Measurements from ENCODE around the gene EYA2. TPM values are rescaled to one million over a fixed set of nuclear protein-coding genes. Genes with fewer than 3 reads are reported as not detected.

Gene EYA2
- total RNA-seq, 1 donor from 2014 or later: 9.0 TPM

DNA sequence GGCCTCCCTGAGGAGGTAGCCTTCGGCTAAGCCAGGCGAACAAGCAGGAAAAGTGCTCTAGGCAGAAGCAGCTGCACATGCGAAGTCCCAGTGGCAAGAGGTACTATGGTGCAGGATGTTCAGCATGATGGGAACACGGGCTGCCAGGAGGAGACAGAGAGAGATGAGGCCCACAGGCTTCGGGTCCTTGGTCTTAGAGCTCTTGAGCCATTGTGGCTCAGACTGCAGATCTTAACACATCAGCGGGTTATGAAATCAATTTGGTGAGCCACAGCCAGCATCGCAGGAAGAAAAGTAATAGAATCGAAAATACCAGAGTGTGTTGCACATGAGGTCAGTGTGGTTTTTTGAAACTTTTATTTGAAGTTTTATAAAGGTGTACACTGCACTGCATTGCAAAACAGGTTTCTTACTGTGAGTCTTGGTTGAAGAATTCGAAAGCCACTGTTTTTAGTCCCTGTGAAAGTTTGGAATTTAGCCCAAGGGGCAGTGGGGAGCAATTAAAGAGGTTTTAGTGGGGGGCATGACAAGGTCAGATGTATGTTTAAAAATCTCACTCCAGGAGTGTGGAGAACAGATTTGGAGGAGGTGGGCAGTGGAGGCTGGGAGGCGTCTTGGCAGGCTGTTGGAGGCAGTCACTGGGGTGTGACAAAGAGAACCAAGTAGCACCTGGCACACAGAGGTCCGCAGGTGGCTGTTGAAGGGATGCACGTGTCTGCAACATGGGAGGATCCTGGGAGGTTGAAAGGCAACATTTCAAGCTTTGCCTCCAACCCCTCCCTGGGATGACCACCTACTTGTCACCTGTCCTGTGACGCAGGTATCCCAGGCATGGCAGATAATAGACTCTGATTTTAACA is 69.3 kb downstream of the EYA2 start:
- Mint-ChIP-seq H3K27ac (peak overlapping the region; percentile 47), H3K4me3 (no peak overlapping the region), H3K36me3 (no peaks in the 10 kb centered on the region), H3K4me1 (peaks cover 13% of the 10 kb centered on the region), H3K27me3 (ENCODE audit: low read depth) (no peaks in the 10 kb centered on the region), H3K9me3 (no peaks in the 10 kb centered on the region)
- TF ChIP-seq, protein P1, sequence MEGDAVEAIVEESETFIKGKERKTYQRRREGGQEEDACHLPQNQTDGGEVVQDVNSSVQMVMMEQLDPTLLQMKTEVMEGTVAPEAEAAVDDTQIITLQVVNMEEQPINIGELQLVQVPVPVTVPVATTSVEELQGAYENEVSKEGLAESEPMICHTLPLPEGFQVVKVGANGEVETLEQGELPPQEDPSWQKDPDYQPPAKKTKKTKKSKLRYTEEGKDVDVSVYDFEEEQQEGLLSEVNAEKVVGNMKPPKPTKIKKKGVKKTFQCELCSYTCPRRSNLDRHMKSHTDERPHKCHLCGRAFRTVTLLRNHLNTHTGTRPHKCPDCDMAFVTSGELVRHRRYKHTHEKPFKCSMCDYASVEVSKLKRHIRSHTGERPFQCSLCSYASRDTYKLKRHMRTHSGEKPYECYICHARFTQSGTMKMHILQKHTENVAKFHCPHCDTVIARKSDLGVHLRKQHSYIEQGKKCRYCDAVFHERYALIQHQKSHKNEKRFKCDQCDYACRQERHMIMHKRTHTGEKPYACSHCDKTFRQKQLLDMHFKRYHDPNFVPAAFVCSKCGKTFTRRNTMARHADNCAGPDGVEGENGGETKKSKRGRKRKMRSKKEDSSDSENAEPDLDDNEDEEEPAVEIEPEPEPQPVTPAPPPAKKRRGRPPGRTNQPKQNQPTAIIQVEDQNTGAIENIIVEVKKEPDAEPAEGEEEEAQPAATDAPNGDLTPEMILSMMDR (IDR thresholded peaks at IDR 0.05; ENCODE audit: unreplicated experiment): no peak
- no peak for DNase-seq (ENCODE audit: low spot score in 2 of 2, unreplicated experiment in 2 of 2)

DNA sequence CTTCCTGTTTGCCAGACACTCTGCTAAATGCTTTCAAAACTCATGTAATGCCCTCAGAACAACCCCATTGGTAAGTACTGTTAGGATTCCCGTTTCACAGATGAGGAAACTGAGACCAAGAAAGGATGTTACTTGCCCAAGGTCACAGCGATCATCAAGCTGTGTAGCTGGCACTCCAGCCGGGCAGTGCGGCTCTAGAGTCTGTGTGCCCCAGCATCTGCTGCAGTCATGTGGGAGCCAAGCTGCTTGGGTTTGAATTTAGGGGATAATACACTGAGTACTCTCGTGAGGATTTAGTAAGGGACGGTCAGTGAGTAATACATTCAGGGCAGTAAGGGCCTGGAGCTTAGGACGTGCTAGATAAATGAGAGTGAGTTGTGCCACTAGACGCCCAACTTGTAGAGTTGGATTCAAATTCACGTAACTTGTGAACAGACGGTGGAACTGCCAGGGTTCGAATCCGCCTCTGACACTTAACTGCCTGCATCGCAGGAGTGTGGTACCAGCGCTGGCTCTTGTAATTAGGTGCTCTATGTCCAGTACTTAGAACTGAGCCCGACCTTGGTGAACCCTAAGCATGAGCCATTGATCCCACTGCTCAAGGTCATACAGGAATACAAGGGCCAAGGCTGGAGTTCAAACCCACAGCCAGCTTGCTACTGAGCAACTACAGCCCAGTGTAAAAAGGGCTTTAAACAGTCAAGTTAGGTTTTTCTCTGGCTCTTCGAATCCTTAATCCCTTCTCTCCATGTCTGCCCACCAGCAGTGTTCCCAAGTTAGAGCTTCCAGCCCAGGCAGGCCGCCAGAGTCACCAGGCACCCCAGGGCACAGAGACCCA is 70.2 kb downstream of the EYA2 start:
- Mint-ChIP-seq H3K27me3 (ENCODE audit: low read depth) (no peaks in the 10 kb centered on the region), H3K27ac (no peak overlapping the region), H3K4me3 (no peak overlapping the region), H3K36me3 (no peaks in the 10 kb centered on the region), H3K9me3 (no peaks in the 10 kb centered on the region), H3K4me1 (peaks cover 13% of the 10 kb centered on the region)
- DNase-seq (ENCODE audit: low spot score in 2 of 2, unreplicated experiment in 2 of 2): no peak
- TF ChIP-seq, protein P1 (IDR thresholded peaks at IDR 0.05; ENCODE audit: unreplicated experiment): no peak

DNA sequence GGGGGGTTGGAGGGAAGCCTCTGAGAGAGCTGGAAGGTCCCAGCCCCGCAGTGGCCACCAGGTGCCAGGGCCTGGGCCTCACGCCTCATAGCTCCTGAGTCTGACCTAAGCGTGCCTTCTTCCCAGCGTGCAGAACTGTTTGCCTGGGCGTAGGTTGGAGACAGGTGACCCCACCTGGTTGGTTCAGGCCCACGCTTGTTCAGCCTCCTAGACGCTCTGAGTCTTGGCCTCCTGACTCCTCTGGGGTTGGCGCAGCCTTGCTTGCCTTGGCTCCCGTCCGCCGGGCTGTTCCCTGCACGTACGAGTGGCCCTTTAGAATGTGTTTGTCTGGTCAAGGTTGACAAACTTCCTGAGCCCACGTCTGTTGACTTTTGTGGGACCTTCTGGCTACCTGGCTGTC is 70.8 kb downstream of the EYA2 start:
- Mint-ChIP-seq H3K4me1 (peaks cover 13% of the 10 kb centered on the region), H3K4me3 (no peak overlapping the region), H3K27ac (no peak overlapping the region), H3K9me3 (no peaks in the 10 kb centered on the region), H3K36me3 (no peaks in the 10 kb centered on the region), H3K27me3 (ENCODE audit: low read depth) (no peaks in the 10 kb centered on the region)
- DNase-seq (ENCODE audit: low spot score in 2 of 2, unreplicated experiment in 2 of 2): no peak
- TF ChIP-seq, protein P1 (IDR thresholded peaks at IDR 0.05; ENCODE audit: unreplicated experiment): no peak

DNA sequence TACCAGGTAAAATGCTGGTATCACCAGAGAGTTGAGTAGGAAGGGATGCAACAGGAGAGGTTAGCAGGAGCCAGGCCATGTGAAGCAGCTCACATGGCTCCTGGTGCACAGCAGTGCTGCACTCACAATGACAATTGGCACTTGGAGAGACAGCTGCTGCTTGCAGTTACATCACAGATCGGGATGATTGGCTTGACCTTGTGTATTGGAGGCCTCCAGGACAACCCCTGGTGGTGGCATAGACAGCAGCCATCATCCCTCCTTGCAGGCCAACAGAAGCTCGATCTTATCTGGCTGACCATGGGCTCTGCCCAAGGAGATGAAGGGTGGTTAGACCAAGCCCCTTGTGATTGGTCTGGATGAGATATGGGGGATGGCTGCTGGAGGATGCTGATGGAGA is 73.0 kb downstream of the EYA2 start:
- Mint-ChIP-seq H3K4me3 (no peak overlapping the region), H3K4me1 (peaks cover 22% of the 10 kb centered on the region), H3K27me3 (ENCODE audit: low read depth) (no peaks in the 10 kb centered on the region), H3K36me3 (no peaks in the 10 kb centered on the region), H3K27ac (no peak overlapping the region), H3K9me3 (no peaks in the 10 kb centered on the region)
- no peak for DNase-seq (ENCODE audit: low spot score in 2 of 2, unreplicated experiment in 2 of 2)
- TF ChIP-seq, protein P1 (IDR thresholded peaks at IDR 0.05; ENCODE audit: unreplicated experiment): no peak

DNA sequence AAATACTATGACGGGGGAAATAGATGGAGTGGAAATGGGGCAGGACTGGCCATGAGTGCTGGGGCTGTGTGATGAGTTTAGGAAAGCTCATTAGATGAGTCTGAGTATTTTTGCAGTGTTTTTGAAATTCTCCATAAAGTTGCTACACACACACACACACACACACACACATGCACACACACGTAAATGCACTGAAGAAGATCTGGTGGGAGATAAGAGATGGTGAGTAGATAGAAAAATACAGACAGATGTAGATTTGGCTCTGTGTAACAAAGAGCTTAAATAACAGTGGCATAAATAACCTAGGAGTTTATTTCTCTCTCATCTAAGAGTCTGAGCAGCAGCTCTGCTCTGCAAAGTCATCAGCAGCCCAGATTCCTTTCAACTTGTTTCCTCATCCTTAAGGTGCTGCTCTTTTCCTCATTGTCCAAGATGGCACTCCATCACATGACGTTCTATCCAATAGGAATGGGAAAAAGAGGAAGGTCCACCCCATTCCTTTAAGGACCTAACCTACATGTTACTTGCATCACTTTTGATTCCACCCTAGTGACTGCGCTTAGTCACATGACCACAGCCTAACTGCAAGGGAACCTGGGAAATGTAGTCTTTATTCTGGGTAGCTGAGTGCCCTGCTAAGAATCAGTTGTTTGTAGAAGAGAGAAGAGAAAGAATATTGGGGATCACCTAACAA is 76.4 kb downstream of the EYA2 start:
- no peak for DNase-seq (ENCODE audit: low spot score in 2 of 2, unreplicated experiment in 2 of 2)
- H3K36me3 Mint-ChIP-seq: no peaks in the 10 kb centered on the region
- H3K27ac Mint-ChIP-seq: peak overlapping the region; percentile 71
- peaks cover 12% of the 10 kb centered on the region for H3K4me1 Mint-ChIP-seq
- no peaks in the 10 kb centered on the region for H3K27me3 Mint-ChIP-seq (ENCODE audit: low read depth)
- H3K4me3 Mint-ChIP-seq: peak overlapping the region; percentile 3
- TF ChIP-seq, protein P1 (IDR thresholded peaks at IDR 0.05; ENCODE audit: unreplicated experiment): no peak
- no peaks in the 10 kb centered on the region for H3K9me3 Mint-ChIP-seq
